Measurements from ENCODE around the gene IL17RA. TPM values are rescaled to one million over a fixed set of nuclear protein-coding genes. Genes with fewer than 3 reads are reported as not detected.

Gene IL17RA
- total RNA-seq, 4 donors from 2014 or later: 2.6 to 19.3 (median 6.2) TPM

DNA sequence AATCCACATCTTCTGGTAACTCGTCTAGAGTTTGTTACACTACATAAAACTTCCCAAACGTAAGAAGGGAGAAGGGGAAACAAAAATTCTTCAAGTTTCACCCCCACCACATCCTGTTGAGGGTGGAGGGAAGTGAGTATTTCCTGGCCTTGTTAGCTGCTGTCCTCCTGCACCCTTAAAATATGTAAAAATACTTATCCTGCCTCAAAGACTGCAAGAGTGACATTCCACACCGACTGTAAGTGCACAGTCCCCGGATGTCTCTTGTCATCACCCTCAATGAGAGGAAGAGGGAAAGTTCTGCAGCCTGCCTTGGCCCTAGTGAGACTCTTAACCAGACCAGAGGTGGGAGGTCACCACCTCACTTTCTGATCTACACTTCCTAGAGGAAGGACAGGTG lies 33.1 kb downstream of the IL17RA start:
- H3K4me3 ChIP-seq: no peak overlapping the region
- DNase-seq: no peak
- H3K27me3 ChIP-seq: peaks cover 8 to 11% of the 10 kb centered on the region in 2 donors
- intact Hi-C loops (cut with DNase I; ENCODE audit: low total_unique reads): no loop called here
- no peak overlapping the region for H3K27ac ChIP-seq
- H3K4me1 ChIP-seq: peaks cover 0 to 14% of the 10 kb centered on the region in 2 donors
- no peaks in the 10 kb centered on the region for H3K9me3 ChIP-seq
- TF ChIP-seq POLR2A (IDR thresholded peaks at IDR 0.05): no peak
- no peak for TF ChIP-seq CTCF (IDR thresholded peaks at IDR 0.05)
- H3K36me3 ChIP-seq: no peaks in the 10 kb centered on the region

DNA sequence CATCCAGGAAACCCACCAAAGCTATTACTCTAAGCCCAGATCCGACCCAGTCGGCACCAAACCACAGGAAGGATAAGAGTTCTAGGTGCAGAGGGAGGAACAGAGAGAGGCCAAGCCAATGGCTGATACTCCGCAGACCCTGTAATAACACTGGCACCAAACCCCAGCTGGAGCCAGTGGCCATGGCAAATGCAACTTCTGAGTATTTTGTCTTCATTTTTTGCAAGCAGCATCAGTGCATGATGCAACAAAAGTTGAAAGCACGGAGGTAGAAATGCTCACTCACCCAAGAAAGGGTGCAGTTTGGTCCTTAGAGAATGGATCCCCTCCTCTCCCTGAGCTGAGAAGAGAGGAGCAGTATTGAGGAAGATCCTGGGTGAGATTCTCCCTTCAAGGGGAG lies 33.5 kb downstream of the IL17RA start:
- no peak for TF ChIP-seq POLR2A (IDR thresholded peaks at IDR 0.05)
- TF ChIP-seq CTCF (IDR thresholded peaks at IDR 0.05): no peak
- peaks cover 8 to 11% of the 10 kb centered on the region in 2 donors for H3K27me3 ChIP-seq
- intact Hi-C loops (cut with DNase I; ENCODE audit: low total_unique reads): no loop called here
- no peaks in the 10 kb centered on the region for H3K9me3 ChIP-seq
- no peak overlapping the region for H3K27ac ChIP-seq
- peaks cover 0 to 14% of the 10 kb centered on the region in 2 donors for H3K4me1 ChIP-seq
- no peak for DNase-seq
- no peaks in the 10 kb centered on the region for H3K36me3 ChIP-seq
- no peak overlapping the region for H3K4me3 ChIP-seq

- intact Hi-C loops (cut with DNase I; ENCODE audit: low total_unique reads): no loop called here
- H3K4me1 ChIP-seq: peaks cover 0 to 14% of the 10 kb centered on the region in 2 donors
- TF ChIP-seq POLR2A (IDR thresholded peaks at IDR 0.05) (no peak), CTCF (IDR thresholded peaks at IDR 0.05) (no peak)
- peaks cover 8 to 11% of the 10 kb centered on the region in 2 donors for H3K27me3 ChIP-seq
- H3K4me3 ChIP-seq: no peak overlapping the region
- no peak for DNase-seq
- H3K27ac ChIP-seq: no peak overlapping the region
- H3K9me3 ChIP-seq: no peaks in the 10 kb centered on the region
- no peaks in the 10 kb centered on the region for H3K36me3 ChIP-seq
Observed at GRCh38 chr22:17119481-17120202, 34.8 kb downstream of the IL17RA start.

DNA sequence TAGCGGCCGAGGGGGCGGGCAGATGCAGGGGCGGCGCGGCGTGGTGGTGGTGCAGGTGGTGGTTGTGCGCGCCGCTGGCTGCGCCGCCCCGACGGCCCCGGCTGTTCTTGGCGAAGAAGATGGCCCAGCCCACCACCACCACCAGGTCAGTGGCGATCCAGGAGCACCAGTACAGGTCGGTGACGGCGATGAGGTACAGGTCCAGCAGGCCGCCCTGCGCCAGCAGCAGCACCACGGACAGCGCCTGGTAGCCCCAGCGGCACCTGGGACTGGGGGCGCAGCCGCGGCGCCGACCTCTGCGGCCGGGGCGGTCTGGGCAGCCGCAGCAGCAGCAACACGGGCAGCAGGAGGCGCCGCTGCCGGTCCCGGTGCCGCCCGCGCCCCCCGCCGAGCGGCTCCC lies 35.5 kb downstream of the IL17RA start:
- intact Hi-C loops (cut with DNase I; ENCODE audit: low total_unique reads): no loop called here
- no peak for TF ChIP-seq CTCF (IDR thresholded peaks at IDR 0.05)
- TF ChIP-seq POLR2A (IDR thresholded peaks at IDR 0.05): no peak
- peak in 1 of 2 donors; percentile 33 for DNase-seq
- no peak overlapping the region for H3K4me3 ChIP-seq
- H3K9me3 ChIP-seq: no peaks in the 10 kb centered on the region
- H3K27ac ChIP-seq: no peak overlapping the region
- H3K27me3 ChIP-seq: peaks cover 8 to 11% of the 10 kb centered on the region in 2 donors
- peaks cover 0 to 14% of the 10 kb centered on the region in 2 donors for H3K4me1 ChIP-seq
- no peaks in the 10 kb centered on the region for H3K36me3 ChIP-seq

- intact Hi-C loops (cut with DNase I; ENCODE audit: low total_unique reads): no loop called here
- Histone ChIP-seq H3K36me3 (no peaks in the 10 kb centered on the region), H3K27ac (no peak overlapping the region), H3K4me3 (peak overlapping the region; percentile 20 to 28), H3K9me3 (no peaks in the 10 kb centered on the region), H3K4me1 (peaks cover 0 to 14% of the 10 kb centered on the region in 2 donors), H3K27me3 (peaks cover 8 to 11% of the 10 kb centered on the region in 2 donors)
- TF ChIP-seq POLR2A (IDR thresholded peaks at IDR 0.05) (no peak), CTCF (IDR thresholded peaks at IDR 0.05) (no peak)
- DNase-seq: no peak
Observed at GRCh38 chr22:17120711-17121232, 36.0 kb downstream of the IL17RA start.
